Endothelial cell of hepatic sinusoid (primary cell): ENCODE data around the gene FHIT.

Experiments
- in situ Hi-C: cut with HindIII; loops from 2 replicates; pipeline ENCODE4 v1.10.0; 2017; ENCODE audit warnings: low sequenced_read_pairs

FHIT gene

DNA sequence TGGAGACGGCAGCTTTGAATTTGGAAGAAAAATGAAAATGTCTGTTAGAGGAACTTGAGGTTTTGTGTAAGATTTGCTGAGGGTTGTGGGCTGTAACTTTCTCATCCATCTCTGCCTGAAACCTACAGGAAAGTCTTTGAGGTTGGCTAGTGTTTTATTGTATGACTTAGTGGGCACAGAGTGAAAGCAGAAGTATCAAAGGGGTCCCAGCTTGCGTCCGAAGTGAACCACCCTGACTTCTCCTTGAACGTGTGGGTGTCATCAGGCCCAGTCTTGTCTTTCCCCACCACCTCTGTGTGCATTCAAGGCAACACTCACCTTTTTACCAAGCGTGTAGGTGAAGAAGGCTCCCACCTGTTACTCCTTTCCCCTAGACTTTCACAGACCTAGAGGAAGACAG is 1519.3 kb downstream of the FHIT start:
- in situ Hi-C loops = no loop called here

DNA sequence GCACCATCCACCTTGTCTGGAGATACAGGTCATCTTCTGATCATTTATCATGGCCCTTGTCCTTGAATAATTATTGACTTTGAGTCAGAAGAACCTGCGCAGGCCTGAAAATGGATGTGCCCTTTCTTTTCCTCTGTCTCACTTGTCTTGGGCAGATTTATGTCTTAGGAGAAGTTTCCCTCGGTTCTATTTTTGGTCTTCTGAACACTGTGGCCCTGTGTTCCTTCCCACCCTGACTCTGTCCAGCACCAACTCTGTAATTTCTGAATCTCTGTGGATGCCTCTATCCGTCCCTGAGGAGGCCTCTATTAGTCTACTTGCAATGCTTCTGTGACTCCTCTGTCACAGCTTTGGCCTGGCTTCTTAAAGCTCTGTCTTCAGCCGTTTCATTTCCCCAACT is 1520.7 kb downstream of the FHIT start:
- in situ Hi-C loops = no loop called here

DNA sequence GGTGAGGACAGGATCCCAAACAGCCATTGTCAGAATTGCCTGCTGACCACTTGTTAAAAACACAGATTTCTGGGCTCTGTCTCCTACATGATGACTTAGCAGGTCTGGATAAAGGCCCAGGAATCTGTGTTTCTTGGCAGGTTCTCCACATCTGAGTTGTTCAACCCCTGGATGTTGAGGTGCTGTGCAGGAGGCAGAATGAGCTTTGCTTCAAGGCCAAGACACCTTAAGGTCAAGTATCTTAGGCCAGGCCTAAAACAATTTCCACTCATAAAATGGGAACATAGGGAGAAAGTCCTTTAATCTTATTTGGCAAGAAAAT is 1522.7 kb downstream of the FHIT start:
- in situ Hi-C loops = no loop called here

DNA sequence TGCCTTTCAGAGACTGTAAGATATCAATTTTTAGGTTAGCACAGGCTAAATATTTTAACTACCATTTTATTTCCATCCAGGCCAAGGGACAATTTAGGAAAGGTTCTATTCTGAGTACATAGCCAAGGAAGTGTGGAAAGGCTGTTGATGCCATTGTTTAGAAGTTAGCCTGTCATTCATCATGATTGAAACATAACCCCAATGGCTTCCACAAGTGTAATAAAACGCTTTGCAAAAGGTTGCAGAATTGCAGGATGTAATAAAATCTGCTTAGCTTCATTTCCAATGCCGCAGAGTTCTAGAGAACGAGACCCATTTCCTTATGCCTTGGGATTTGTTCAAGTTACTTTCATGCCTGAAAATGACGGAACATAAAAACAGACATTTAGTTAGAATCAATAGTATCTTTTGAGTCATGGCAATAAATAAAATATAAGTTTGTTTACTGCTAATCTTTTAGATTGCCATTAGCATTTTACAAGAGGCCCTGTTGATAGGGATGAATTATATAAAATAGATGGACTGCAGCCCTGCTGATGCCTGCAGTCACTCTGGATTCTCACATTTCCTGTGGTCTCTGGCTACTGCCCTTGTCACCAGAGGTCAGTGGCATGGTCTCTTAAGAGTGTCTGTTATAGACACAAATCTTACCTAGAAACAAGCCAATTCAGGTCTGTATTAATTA is 1523.2 kb downstream of the FHIT start:
- in situ Hi-C loops = no loop called here

DNA sequence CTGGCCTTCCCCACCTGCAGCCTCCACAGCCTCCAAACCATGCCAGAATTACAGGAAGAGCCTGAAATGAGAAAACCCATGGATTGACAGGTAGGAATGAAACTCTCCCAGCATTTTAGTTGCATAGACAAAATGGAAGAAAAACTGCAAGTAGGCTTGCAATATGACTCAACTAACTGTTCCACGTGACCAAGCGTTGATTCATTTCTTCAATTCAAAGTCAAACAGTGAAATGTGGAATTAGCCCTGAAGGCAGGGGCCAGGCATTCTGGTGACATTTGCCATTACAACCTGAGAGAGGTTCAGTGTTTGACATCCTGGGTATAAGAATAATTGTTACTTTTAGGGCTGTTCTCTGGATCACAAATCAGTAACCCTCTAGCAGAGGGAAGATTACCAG is 1525.0 kb downstream of the FHIT start:
- in situ Hi-C loops = no loop called here

DNA sequence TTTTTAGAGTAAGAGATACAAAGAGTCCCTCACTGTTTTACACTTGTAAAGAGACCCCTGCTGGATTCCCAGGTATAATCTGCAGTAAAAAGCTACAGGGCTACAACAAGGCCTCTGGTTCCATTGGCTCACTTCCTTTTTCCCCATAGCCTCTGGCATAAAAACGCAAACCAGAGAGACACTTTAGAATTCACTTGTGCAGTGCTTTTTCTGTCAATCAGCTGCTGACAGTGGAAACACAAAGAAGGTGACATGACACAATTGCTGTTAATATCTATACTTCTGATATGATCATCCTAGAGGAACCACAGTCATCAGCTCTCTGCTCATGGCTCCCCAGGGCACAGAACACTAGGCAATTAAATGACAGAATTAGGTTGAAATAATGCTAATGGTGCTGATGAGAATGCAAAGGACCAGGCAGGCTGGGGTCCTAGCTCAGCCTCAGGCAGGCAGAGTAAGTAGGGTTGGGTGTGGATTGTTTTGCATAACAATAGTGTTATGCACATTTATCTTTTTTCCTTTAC is 1533.5 kb downstream of the FHIT start:
- in situ Hi-C loops = no loop called here

DNA sequence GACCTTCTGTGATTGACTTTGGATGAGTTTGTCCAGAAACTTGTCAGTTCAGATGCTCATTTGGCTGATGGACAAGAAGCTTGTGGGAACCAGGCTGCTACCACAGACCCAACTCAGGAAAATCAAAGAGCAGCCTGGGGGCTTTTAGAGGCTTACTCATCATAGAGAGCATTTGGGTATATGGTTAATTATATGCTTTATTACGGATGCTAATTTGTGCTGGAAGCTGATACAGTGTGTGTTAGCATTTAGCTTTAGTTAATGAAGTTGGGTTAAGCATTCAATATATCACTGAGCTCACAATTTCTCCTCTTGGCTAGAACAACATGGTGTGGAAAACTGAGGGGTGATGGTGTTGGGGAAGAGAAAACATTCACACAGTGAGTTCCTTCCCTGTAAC is 1537.2 kb downstream of the FHIT start:
- in situ Hi-C loops = no loop called here

DNA sequence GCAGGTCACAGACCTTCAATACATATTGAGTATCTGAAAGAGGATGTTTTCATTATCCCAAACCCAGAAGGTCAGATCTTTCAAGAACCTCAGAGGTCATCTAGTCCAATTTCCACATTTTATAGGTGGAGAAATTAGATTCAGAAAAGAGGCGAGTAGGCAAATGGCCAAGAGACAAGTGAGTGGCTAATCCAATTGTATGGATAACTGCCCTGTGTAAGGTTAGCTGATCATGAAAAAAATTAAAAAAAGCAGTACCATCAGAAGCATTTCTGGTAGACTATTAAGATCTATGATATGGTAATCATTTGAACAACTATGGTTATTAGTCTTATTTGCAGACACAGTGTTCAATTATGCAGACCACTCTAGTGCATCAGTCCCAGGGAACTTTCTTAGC is 1540.7 kb downstream of the FHIT start:
- in situ Hi-C loops = no loop called here

DNA sequence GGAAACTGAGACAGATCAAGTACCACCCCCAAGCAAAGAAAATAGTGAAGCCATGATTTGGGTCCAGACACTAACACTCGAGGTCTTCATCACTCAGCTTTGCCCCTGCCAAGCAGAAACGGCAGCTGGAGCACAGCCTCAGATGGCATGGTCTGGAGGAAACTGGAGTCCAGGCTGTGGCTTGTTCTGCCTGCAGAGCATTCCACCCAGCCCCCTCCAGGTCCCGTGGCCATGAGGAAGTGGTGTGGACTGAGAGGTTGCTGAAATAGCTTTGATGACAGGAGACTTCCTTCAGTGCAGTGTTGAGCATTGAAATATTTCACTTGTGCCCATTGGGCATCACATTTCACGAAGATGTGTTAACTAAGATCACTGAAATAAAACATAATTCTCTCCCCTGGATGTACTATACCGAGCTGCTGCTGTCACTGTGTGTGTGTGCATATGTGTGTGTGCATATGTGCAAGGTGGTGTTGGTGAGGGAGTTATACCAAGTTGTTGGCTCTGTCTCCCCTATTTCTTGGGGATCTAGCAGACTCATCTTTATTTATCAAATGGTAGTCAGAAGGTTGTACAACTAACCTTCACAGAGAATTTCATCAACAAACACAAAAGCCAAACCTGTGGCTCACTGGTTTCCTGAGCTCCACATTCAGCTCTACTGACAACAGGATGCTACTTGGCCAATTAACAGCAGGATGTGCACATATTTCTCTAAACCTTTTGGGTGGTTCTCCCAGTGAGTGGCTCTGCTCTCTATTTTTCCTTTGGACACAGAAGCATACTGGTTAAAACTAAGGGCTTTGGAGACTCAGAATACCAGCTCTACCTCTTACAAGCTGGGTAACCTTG is 1541.3 kb downstream of the FHIT start:
- in situ Hi-C loops = no loop called here

DNA sequence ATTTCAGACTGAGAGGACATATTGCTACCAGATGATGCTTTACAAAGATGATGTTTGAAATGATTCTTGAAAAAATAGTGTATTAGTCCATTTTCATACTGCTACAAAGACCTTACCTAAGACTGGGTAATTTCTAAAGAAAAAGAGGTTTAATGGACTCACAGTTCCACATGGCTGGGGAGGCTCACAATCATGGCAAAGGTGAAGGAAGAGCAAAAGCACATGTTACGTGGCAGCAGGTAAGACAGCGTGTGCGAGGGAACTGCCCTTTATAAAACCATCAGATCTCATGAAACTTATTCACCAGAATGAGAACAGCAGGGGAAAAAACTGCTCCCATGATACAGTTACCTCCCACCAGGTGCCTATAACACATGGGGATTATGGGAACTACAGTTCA is 1543.0 kb downstream of the FHIT start:
- in situ Hi-C loops = no loop called here

DNA sequence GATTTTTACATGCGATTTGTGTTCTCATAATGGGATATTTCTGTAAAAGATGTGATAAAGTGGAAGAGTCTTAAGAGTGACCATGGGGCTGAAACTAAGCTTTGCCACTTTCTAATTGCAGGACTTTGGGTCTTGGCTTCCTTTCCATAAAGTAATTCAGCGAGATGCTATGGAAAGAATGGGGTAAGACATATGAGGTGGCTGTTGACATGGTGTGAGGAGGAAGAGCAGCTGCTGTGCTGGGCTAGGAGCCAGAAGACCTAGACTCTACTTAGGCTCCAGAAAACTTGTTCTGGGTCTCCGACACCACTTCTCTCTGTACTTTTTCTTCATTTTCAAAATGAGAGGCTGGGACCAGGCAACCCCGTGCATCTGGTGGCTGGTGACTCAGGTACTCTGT is 1547.0 kb downstream of the FHIT start:
- in situ Hi-C loops = no loop called here

DNA sequence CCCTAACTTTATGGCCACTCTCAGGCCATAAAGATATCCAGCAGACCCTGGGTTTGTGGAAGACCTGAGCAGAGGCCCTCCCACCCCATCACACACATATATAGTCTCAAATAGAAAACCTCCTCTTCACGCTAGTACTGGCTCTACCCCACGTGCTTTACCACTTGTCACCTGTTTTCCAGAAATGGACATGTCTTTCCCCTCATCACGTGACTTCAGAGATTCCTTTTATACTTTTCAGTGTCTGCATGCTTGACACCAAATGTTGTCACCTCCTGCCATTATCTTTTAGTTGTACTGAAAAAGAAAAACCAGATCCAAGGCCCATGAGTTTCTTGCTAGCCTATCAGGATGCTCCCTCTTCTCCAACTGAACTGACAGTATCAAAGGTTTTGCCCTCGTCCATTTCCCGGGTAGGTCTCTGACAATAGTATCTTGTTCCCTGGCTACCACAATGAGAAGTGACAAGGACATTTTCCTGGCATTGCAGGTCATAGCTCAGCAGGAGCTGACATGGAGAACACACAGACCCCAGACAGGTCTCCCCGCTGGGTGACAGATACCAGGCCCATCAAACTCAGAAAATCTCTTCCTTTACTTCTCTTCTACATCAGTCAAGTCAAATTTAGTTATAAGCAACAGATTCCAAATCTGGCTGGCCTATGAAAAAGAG is 1551.5 kb downstream of the FHIT start:
- in situ Hi-C loops = no loop called here
